ENCODE results near the gene RAB6D. TPM values are rescaled to one million over a fixed set of nuclear protein-coding genes. Genes with fewer than 3 reads are reported as not detected.

Gene RAB6D
- not detected in 2 replicates for total RNA-seq

DNA sequence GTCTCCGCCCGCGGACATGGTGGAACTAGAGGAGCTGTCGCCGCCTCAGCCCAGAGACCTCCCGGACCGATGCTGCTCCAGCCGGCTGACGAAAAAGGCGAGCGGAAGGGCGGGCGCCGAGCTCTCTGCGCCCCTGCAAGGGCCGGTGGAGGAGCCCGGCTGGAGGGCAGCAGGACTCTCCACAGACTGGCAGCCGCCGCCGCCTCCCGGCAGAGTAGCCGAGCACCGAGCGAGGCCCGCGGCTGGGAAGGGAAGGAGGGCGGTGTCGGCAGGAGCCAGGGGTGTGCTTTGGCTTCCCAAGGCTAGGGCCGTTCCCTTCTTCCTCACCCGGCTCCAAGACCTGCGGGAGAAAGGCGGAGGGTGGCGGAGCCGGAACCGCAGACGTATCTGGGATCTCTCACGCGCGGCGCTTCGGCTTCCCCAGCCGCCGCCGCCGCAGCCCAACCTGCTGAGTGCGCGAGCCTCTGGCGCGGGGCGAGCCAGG, at the start of gene RAB6D:
Gene RAB6D, minus strand, starts transcription at position 466 of the 484 bp plus-strand sequence. Its CDS starts 448 bp downstream, at position 18.

Other genes with a start within 250 kb of the RAB6D start
- not detected in 2 replicates for gene POTEE, start 154.6 kb downstream of the RAB6D start, total RNA-seq
- gene TUBA3D, start 112.0 kb upstream of the RAB6D start, total RNA-seq = 0.39 and 1.7 TPM in 2 replicates
- gene MZT2A, start 128.2 kb upstream of the RAB6D start, total RNA-seq = 66.0 and 153 TPM in 2 replicates
- gene CCDC74A, start 163.7 kb upstream of the RAB6D start, total RNA-seq = 5.2 and 5.5 TPM in 2 replicates